Central memory CD8-positive, alpha-beta T cell (primary cell): ENCODE measurements around the gene RELT.

Experiments
- ATAC-seq: fragments of 150-1000 bp; cut with Tn5 transposase; replicated peaks from 2 replicates; pipeline ENCODE4 v1.10.0; 2022; ENCODE audit warnings: mild to moderate bottlenecking, moderate FRiP score, moderate number of reproducible peaks; ENCODE audit not compliant: poor library complexity, severe bottlenecking; ENCODE audit errors: extremely low read depth
- DNase-seq, 2 donors: peaks; one replicate each; pipeline ENCODE4 v3.0.0; 2021; ENCODE audit warnings: low spot score in 2 of 2
- H3K27ac Mint-ChIP-seq: one replicate; pipeline ENCODE4 v1.8.0; 2022; ENCODE audit warnings: low read depth, mild to moderate bottlenecking, moderate library complexity, mixed read lengths
- H3K27me3 Mint-ChIP-seq: one replicate; pipeline ENCODE4 v1.8.0; 2022; ENCODE audit warnings: mixed read lengths
- H3K36me3 Mint-ChIP-seq: one replicate; pipeline ENCODE4 v1.8.0; 2022; ENCODE audit warnings: mild to moderate bottlenecking, moderate library complexity, mixed read lengths; ENCODE audit not compliant: insufficient read depth
- H3K4me1 Mint-ChIP-seq: one replicate; pipeline ENCODE4 v1.8.0; 2022; ENCODE audit warnings: mixed read lengths
- H3K4me3 Mint-ChIP-seq: one replicate; pipeline ENCODE4 v1.8.0; 2022; ENCODE audit warnings: mild to moderate bottlenecking, moderate library complexity, mixed read lengths
- H3K9me3 Mint-ChIP-seq: one replicate; pipeline ENCODE4 v1.8.0; 2022; ENCODE audit warnings: mixed read lengths

Gene RELT

GRCh38 chr11:73376160-73376802, at the start of gene RELT:
Gene RELT (plus strand): TSS chr11:73376399. CDS start chr11:73389137, 12,738 bp downstream.
- Mint-ChIP-seq H3K27ac (peak within 1 kb of the TSS; percentile 98), H3K9me3 (no peaks in the 10 kb centered on the region), H3K36me3 (peaks cover 25% of the 10 kb centered on the region), H3K27me3 (no peaks in the 10 kb centered on the region), H3K4me1 (peaks cover 44% of the 10 kb centered on the region), H3K4me3 (peak within 1 kb of the TSS; percentile 85)
- peak; percentile 81 for ATAC-seq
- peak; percentile 94 to 97 for DNase-seq

GRCh38 chr11:73326929-73327811, 49.0 kb upstream of the RELT start:
- Mint-ChIP-seq H3K4me3 (no peak overlapping the region), H3K9me3 (no peaks in the 10 kb centered on the region), H3K36me3 (no peaks in the 10 kb centered on the region), H3K4me1 (no peaks in the 10 kb centered on the region), H3K27ac (no peak overlapping the region), H3K27me3 (no peaks in the 10 kb centered on the region)
- DNase-seq = no peak
- ATAC-seq = no peak

- Mint-ChIP-seq H3K36me3 (no peaks in the 10 kb centered on the region), H3K4me1 (no peaks in the 10 kb centered on the region), H3K9me3 (no peaks in the 10 kb centered on the region), H3K27ac (no peak overlapping the region), H3K27me3 (no peaks in the 10 kb centered on the region), H3K4me3 (no peak overlapping the region)
- DNase-seq (no peak), ATAC-seq (no peak)
Observed at GRCh38 chr11:73327812-73328364, 48.3 kb upstream of the RELT start.

- Mint-ChIP-seq H3K4me3 (no peak overlapping the region), H3K4me1 (no peaks in the 10 kb centered on the region), H3K27me3 (no peaks in the 10 kb centered on the region), H3K9me3 (no peaks in the 10 kb centered on the region), H3K36me3 (peaks cover 2% of the 10 kb centered on the region), H3K27ac (no peak overlapping the region)
- no peak for DNase-seq
- ATAC-seq = no peak
Observed at GRCh38 chr11:73330569-73331093, 45.6 kb upstream of the RELT start.

GRCh38 chr11:73331138-73331916, 44.9 kb upstream of the RELT start:
- Mint-ChIP-seq H3K9me3 (no peaks in the 10 kb centered on the region), H3K27ac (no peak overlapping the region), H3K27me3 (no peaks in the 10 kb centered on the region), H3K36me3 (peaks cover 5% of the 10 kb centered on the region), H3K4me1 (no peaks in the 10 kb centered on the region), H3K4me3 (no peak overlapping the region)
- DNase-seq = no peak
- no peak for ATAC-seq

GRCh38 chr11:73333173-73333572, 43.0 kb upstream of the RELT start:
- no peaks in the 10 kb centered on the region for H3K27me3 Mint-ChIP-seq
- no peaks in the 10 kb centered on the region for H3K9me3 Mint-ChIP-seq
- no peak for ATAC-seq
- no peak for DNase-seq
- no peaks in the 10 kb centered on the region for H3K4me1 Mint-ChIP-seq
- no peak overlapping the region for H3K4me3 Mint-ChIP-seq
- peaks cover 5% of the 10 kb centered on the region for H3K36me3 Mint-ChIP-seq
- H3K27ac Mint-ChIP-seq = no peak overlapping the region

GRCh38 chr11:73333640-73334383, 42.4 kb upstream of the RELT start:
- Mint-ChIP-seq H3K27me3 (no peaks in the 10 kb centered on the region), H3K4me3 (no peak overlapping the region), H3K27ac (no peak overlapping the region), H3K36me3 (peaks cover 5% of the 10 kb centered on the region), H3K4me1 (no peaks in the 10 kb centered on the region), H3K9me3 (no peaks in the 10 kb centered on the region)
- no peak for ATAC-seq
- DNase-seq = no peak

GRCh38 chr11:73334384-73335203, 41.6 kb upstream of the RELT start:
- peaks cover 5% of the 10 kb centered on the region for H3K36me3 Mint-ChIP-seq
- ATAC-seq (no peak), DNase-seq (no peak)
- no peaks in the 10 kb centered on the region for H3K27me3 Mint-ChIP-seq
- H3K9me3 Mint-ChIP-seq = no peaks in the 10 kb centered on the region
- H3K27ac Mint-ChIP-seq = no peak overlapping the region
- H3K4me3 Mint-ChIP-seq = no peak overlapping the region
- H3K4me1 Mint-ChIP-seq = no peaks in the 10 kb centered on the region

- H3K27ac Mint-ChIP-seq = no peak overlapping the region
- ATAC-seq = no peak
- no peaks in the 10 kb centered on the region for H3K4me1 Mint-ChIP-seq
Observed at GRCh38 chr11:73335204-73335923, 40.8 kb upstream of the RELT start.

GRCh38 chr11:73337846-73338245, 38.4 kb upstream of the RELT start:
- no peak overlapping the region for H3K27ac Mint-ChIP-seq
- H3K9me3 Mint-ChIP-seq = no peaks in the 10 kb centered on the region
- H3K27me3 Mint-ChIP-seq = no peaks in the 10 kb centered on the region
- H3K4me3 Mint-ChIP-seq = no peak overlapping the region
- ATAC-seq = no peak
- no peak for DNase-seq
- H3K4me1 Mint-ChIP-seq = no peaks in the 10 kb centered on the region
- peaks cover 5% of the 10 kb centered on the region for H3K36me3 Mint-ChIP-seq

More at GRCh38 chr11:73335204-73335923, 40.8 kb upstream of the RELT start:
- DNase-seq = peak; percentile 57 to 77
- no peak overlapping the region for H3K4me3 Mint-ChIP-seq
- peaks cover 5% of the 10 kb centered on the region for H3K36me3 Mint-ChIP-seq
- no peaks in the 10 kb centered on the region for H3K9me3 Mint-ChIP-seq
- H3K27me3 Mint-ChIP-seq = no peaks in the 10 kb centered on the region

GRCh38 chr11:73338279-73338678, 37.9 kb upstream of the RELT start:
- ATAC-seq (no peak), DNase-seq (no peak)
- Mint-ChIP-seq H3K4me3 (no peak overlapping the region), H3K9me3 (no peaks in the 10 kb centered on the region), H3K4me1 (no peaks in the 10 kb centered on the region), H3K27ac (no peak overlapping the region), H3K36me3 (peaks cover 5% of the 10 kb centered on the region), H3K27me3 (no peaks in the 10 kb centered on the region)
